HL-60 (cell line): Measurements from ENCODE around the gene PAWR.

Experiments used
- DNase-seq, 2 experiments: peaks; one replicate each; pipeline ENCODE4 v3.0.0-alpha.2; 2010 to 2020; ENCODE audit warnings: low read depth in 1 of 2, low spot score in 1 of 2
- H3K27ac ChIP-seq: fragments of 250-450 bp; sonication (Bioruptor Pico); replicated peaks from 2 replicates; pipeline ENCODE4 v1.5.1; 2020; ENCODE audit warnings: mild to moderate bottlenecking, moderate library complexity
- H3K27me3 ChIP-seq: fragments of 250-450 bp; sonication (Bioruptor Pico); 2 replicates; pipeline ENCODE4 v1.5.1; 2021; ENCODE audit warnings: mild to moderate bottlenecking, moderate library complexity; ENCODE audit not compliant: insufficient read depth, poor library complexity, severe bottlenecking
- H3K4me3 ChIP-seq: replicated peaks from 2 replicates; pipeline ENCODE4 v1.5.1; 2011; ENCODE audit warnings: mild to moderate bottlenecking, control low read depth, low read length; ENCODE audit not compliant: insufficient read depth
- CTCF ChIP-seq: IDR thresholded peaks from one replicate; pipeline ENCODE4 v1.5.1; 2011; ENCODE audit warnings: low read length, control low read depth, inconsistent platforms; ENCODE audit not compliant: insufficient read depth
- GABPA ChIP-seq: IDR thresholded peaks from 2 replicates; pipeline ENCODE4 v1.6.1; 2012; ENCODE audit warnings: low read depth
- POLR2AphosphoS5 ChIP-seq: IDR thresholded peaks from 2 replicates; pipeline ENCODE4 v1.6.1; 2012; ENCODE audit warnings: low read depth
- SPI1 ChIP-seq: IDR thresholded peaks from 2 replicates; pipeline ENCODE4 v1.6.1; 2012; ENCODE audit warnings: low read depth, mild to moderate bottlenecking, borderline replicate concordance
- TF ChIP-seq, protein P1 (sequence below): IDR thresholded peaks from 2 replicates; pipeline ENCODE4 v1.6.1; 2012; ENCODE audit warnings: low read depth; ENCODE audit not compliant: insufficient replicate concordance

Gene PAWR

DNA sequence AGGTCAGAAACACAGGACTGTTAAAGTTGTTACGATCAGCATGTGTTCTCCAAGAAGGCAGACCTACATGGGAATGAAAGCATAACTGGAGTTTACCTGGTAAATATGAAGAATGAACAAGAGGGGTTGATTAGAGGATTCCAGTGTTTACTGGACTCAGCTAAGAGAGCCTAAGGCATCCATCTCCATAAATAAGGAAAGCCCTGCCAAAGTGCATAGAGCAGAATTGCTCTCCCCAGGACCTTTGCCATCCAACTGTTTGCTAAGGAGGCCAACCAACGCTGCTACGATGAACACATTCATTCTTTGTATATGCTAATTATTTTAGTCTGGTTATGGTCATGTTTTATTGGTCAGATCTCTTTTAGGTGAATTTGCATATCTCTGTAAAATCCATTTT is 17.1 kb upstream of the PAWR start:
- no peak for TF ChIP-seq SPI1
- TF ChIP-seq POLR2AphosphoS5 = no peak
- no peak for TF ChIP-seq CTCF
- TF ChIP-seq GABPA = no peak
- TF ChIP-seq, protein P1, sequence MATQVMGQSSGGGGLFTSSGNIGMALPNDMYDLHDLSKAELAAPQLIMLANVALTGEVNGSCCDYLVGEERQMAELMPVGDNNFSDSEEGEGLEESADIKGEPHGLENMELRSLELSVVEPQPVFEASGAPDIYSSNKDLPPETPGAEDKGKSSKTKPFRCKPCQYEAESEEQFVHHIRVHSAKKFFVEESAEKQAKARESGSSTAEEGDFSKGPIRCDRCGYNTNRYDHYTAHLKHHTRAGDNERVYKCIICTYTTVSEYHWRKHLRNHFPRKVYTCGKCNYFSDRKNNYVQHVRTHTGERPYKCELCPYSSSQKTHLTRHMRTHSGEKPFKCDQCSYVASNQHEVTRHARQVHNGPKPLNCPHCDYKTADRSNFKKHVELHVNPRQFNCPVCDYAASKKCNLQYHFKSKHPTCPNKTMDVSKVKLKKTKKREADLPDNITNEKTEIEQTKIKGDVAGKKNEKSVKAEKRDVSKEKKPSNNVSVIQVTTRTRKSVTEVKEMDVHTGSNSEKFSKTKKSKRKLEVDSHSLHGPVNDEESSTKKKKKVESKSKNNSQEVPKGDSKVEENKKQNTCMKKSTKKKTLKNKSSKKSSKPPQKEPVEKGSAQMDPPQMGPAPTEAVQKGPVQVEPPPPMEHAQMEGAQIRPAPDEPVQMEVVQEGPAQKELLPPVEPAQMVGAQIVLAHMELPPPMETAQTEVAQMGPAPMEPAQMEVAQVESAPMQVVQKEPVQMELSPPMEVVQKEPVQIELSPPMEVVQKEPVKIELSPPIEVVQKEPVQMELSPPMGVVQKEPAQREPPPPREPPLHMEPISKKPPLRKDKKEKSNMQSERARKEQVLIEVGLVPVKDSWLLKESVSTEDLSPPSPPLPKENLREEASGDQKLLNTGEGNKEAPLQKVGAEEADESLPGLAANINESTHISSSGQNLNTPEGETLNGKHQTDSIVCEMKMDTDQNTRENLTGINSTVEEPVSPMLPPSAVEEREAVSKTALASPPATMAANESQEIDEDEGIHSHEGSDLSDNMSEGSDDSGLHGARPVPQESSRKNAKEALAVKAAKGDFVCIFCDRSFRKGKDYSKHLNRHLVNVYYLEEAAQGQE = no peak
- H3K27ac ChIP-seq = no peak overlapping the region
- no peak for DNase-seq
- H3K27me3 ChIP-seq = no peaks in the 10 kb centered on the region
- H3K4me3 ChIP-seq = no peak overlapping the region

DNA sequence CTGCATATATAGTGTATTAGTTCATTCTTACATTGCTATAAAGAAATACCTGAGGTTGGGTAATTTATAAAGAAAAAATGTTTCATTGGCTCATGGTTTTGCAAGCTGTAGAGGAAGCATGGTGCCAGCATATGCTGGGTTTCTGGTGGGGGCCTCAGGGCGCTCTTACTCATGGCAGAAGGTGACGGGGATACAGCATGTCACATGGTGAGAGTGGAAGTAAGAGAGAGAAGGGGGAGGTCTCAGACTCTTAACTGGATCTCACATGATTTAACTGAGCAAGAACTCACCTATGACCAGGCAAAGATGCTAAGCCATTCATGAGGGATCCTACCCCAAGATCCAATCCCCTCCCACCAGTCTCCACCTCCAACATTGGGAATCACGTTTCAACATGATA is 15.9 kb upstream of the PAWR start:
- no peak overlapping the region for H3K4me3 ChIP-seq
- DNase-seq = no peak
- no peaks in the 10 kb centered on the region for H3K27me3 ChIP-seq
- H3K27ac ChIP-seq = no peak overlapping the region
- TF ChIP-seq, protein P1 = no peak
- TF ChIP-seq SPI1 = no peak
- no peak for TF ChIP-seq GABPA
- no peak for TF ChIP-seq CTCF
- no peak for TF ChIP-seq POLR2AphosphoS5

- no peaks in the 10 kb centered on the region for H3K27me3 ChIP-seq
- TF ChIP-seq, protein P1 = no peak
- TF ChIP-seq GABPA (no peak), SPI1 (no peak), POLR2AphosphoS5 (no peak), CTCF (no peak)
- no peak overlapping the region for H3K27ac ChIP-seq
- no peak for DNase-seq
- H3K4me3 ChIP-seq = no peak overlapping the region
Measured at GRCh38 chr12:79706156-79706555, 15.4 kb upstream of the PAWR start.
